IPS DF 4.7 (cell line): Measurements from ENCODE around the gene SH3TC1.

Source experiments
- DNase-seq: peaks from one replicate; pipeline ENCODE4 v3.0.0-alpha.2; 2013; ENCODE audit warnings: low spot score; ENCODE audit errors: extremely low read depth

Gene SH3TC1

DNA sequence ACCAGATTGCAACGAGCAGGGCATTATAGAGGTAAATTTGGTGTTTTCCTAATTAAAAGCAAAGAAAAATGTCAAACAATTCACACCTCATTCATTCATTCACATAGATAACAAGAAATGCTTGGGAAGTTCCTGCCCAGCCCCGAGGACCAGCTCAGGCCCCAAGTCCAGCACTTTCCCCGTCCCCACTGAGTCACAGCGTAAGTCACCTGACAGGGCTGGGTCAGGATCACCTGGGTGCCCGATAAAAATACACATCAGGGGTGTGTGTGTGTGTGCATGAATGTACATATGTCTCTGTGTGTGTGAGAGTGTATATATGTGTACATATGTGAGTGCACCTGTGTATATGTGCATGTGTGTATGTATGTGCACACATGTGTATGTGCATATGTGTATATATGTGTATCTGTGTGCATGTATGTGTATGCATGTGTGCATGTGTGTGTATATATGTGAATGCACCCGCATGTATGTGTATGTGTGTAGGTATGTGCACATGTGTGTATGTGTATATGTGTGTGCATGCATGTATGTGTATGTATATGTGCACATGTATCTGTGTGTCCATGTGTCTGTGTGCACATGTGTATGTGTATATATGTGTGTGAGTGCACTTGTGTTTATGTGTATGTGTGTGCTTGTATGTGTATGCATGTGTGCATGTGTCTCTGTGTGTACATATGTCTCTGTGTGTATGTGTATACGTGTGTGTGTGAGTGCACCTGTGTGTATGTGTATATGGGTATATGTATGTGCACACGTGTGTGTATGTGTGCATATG, 18.6 kb upstream of the SH3TC1 start:
- no peak for DNase-seq

DNA sequence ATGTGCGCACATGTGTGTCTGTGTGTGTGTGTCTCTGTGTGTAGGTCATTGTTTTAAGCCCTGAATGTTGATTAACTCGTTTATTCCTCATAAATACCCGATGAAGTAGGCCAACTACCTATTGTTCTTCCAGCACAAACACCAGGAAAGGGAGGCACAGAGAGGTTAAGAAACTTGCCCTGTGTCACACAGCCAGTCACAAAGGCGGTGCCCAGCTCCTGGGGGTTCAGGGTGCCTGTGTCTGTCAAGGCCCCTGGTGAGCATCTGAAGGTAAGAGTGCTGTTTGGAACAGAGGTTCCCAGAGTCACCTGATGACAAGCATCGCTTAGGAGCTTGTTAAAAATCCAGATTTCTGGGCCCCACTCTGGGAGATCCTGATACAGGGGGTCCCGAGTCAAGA, 18.0 kb upstream of the SH3TC1 start:
- DNase-seq, result no peak

DNA sequence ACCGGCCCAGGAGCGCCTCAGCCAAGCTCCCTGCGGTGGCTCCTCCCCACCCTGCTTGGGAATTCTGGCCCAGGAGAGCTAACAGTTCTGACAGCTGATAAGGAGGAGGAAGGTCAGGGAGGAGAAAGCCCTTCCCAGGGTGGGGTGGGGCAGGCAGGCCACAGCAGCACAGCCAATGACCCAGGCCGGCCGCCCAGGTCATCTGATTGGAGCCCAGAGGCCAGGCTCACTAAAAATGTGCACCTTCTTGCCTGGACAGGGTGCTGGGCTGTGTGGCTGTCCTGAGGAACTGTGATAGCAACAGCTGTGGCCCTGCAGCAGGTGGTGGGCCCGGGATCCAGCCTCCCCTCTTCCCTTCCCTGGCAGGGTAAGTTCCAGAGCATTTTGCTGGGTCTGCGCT, 17.2 kb upstream of the SH3TC1 start:
- no peak for DNase-seq

DNA sequence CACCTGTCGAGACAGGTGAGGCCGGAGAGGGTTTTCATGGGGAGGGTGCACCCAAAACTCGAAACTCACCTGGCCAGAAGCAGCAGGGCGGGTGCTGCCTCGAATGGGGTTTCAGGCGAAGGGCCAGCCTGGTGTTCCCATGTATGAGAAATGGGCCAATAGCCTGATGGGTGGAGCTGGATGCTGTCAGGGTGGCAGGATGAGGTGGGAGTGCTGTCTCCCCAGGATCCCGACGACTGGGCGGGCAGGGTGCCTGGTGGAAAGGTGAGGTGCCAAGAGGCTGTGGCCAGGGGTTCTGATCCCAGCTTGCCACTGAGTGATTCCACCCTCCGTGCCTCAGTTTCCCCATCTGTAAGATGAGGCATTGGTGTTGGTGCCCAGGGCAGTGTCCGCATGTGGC, 16.8 kb upstream of the SH3TC1 start:
- DNase-seq, result no peak

DNA sequence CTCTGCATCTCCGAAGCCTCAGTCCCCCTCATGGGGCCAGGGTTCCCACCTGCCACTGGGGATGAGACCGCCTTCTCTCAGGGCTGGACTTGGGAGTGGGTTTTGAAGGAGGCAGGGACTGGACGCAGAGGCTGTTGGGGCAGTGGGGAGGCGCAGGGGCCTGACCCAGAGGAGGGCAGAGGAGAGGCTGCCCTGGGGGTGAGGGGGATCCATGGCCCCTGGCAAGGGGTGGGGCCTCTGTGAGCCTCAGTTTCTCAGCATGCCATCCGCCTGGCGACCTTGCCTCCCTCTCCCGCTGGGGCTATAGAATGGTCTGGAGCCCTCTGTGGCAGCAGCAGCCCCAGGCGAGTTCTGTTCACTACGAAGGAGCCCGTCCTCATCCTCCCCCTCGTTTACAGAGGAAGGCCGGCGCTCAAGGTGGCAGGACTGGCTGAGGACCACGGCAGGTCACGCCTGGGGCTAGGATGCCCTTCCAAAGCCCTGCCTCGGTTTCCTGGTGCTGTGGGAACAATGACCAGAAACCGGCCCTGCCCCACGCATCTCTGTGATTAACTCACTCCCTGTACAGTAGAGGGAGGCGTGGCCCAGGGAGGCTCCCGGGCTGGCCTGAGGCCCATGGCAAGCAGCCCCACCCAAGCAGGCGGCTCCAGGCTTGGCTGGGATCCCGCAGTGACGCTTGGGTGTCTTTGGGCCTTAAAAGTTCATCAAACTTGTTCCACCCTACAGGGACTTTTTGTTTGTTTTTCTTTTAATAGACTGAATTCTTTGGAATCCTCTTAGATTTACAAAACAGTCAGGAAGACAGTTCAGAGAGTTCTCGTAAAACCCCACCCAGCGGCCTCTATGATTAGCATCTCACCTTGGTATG, 16.0 kb upstream of the SH3TC1 start:
- DNase-seq, result no peak

DNA sequence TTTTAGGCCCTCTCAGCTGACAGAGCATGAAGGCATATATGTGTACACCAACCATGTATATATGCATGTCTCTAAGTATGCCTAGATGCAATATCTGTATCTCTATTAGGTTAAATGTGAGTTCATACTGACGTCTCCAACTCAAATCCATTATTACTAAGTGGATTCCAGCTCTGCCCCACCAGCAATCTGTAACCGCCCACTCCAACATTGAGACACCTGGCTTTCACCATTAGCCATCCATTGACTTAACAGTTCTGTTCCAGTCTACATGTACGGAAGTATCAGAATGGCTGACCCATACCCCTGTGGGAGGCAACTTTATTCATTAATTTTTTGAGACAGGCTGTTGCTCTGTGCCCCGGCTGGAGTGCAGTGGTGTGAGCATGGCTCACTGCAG, 15.0 kb upstream of the SH3TC1 start:
- no peak for DNase-seq

DNA sequence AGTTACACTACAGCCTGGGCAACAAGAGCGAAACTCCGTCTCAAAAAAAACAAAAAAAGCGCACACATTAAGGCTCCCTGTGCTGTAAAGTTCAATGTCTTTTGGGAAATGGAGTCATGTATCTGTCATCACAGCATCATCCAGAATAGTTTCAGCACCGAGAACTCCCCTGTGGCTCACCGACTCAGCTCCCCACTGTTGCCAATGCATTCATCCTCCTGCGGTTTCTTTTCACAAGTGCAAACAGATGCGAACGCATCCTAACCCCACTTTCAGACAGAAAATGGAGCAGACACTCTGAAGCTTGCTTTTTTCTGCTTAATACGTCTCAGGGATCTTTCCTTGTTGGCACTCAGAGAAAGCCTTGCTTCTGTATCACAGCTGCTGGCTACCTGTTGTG, 13.8 kb upstream of the SH3TC1 start:
- no peak for DNase-seq

DNA sequence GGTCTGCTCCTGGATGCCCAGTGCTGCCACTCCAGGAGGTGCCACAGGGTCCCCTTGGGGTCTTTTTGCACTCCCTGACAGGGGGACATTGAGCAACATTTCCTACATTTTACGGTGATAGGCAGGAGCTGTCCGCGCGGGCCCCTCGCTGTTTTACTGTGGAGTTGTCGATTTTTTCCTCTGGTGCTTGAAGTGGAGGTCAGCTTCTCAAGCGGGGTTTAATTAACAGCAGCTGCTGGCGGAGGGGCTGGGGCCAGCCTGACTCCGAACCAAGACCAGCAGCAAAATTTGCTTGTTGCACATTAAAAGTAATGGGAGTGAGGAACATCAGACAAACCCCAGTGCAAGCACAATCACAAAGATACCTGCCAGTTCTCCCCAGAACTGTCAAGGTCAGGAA, 13.2 kb upstream of the SH3TC1 start:
- no peak for DNase-seq

DNA sequence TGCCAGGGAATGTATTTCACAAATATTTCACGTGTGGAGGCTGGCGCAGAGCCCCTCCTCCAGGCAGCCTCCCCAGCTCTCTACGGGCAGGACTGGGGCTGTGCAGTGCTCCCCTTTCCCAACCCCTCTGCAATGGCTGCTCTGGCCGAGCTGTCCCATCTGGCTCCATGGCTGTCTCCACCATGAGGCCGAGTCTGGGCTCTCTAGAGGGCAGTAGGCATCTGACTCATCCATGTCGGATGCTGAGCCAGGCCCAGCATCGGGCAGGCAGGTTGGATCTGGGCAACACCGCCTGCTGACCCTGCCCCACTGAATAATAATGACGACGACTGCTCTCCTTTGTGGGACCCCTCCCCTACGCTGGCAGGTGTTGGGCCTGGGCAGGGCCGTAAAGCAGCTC, 11.0 kb upstream of the SH3TC1 start:
- no peak for DNase-seq

DNA sequence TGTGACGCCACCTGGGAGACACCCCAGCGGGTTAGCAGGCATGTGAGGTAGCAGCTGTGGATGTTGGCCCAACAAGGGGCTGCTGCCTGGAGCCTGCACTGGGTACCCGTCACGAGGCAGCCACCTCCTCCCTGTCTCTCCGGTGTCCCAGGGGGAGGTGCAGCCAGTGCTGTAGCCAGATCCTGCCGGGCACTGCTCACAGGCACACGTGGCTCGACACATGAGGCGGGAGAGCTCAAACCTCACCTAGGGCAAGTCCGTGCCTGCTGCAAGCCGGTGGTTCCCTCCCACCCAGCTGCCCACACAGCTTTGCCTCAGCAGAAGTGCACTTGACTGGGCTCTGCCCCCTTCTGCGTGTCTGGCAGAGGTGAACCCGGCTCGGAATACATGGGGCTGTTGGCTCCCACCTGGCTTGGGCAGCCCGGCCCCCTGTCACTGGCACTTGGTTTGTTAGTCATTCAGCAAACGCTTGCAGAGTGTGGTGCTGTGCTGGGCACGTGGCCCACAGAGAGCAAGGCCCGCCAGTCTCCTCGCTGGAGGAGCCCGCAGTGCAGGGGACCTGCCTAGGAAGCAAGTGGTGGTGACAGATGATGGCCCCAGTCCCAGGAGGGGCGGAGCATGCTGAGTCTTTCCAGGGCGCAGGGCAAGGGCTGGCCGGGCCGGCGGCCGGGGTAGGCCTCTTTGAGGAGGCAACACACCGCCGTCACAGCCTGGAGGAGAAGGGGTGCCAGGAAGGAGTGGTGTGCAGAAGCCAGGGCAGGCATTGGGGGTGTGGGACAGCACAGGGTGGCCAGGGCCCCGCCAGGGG, 10.1 kb upstream of the SH3TC1 start:
- no peak for DNase-seq

DNA sequence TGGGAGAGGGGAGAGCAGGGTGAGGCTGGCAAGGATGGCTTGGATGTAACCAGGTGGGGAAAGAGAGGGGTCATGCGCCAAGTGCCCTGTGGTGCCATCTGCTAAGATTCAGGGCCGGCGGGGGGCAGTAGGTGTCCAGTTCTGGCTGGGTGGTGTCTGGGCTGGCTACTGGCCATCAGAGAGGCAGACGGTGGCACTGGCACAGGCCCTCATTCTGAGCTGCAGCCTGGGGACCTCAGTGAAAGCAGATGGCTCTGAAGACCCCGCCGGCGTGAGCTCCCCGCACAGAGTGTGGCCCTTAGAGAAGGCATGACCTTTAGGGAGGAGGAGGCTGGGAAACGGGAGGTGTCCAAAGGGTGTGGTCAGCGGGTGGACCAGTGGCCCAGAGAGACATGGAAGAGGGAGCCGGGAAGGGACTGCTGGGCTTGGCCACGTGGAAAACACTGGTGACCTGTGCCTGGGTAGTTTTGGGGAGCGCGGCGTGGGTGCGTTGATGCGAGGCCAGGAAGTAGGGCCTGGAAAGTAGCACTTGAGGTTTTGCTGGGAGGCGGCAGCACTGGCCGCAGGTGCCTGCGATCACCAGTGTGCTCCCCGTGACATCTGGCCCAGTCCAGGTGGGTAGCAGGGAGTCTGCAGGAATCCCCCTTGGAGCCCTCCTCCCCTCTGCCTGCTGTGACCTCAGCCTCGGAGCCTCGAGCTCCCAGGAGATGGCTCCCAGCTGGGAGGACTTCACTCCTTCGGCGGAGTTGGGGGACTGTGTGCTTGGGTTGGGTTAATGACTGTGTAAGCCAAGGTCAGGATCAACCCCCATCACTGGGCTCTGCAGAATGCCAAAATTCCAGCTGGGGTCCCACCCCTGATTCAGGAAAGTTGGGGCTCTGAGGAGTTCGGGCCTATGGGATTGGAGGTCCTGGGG, 9.3 kb upstream of the SH3TC1 start:
- no peak for DNase-seq

DNA sequence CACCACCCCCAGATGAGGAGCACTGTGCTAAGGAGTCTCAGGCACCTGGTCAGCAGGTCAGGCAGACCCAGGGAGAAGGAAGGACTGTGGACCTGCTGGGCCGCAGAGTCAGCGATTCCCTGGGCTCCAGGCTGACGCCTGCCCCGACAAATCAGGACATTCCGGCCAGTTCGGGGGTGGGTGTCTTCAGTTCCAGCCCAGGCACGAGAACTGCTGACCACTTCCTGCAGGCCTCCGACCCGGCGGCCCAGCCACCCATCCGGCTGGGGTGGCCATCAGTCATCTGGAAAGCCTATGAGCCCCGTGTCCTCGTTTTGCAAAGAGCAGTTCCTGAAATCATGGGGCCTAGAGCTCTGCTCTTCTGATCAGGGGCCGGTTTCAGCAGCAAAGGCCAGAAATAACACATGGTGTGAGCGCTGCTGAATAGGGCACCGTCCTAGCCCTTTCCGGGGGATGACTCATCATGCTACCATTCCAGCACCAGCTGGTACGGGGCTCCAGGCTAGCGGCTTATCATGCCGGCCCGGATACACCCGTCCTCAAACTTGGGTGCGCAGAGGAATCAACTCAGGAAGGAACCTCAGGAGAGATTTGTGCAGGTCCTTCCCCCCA, 7.8 kb upstream of the SH3TC1 start:
- no peak for DNase-seq

DNA sequence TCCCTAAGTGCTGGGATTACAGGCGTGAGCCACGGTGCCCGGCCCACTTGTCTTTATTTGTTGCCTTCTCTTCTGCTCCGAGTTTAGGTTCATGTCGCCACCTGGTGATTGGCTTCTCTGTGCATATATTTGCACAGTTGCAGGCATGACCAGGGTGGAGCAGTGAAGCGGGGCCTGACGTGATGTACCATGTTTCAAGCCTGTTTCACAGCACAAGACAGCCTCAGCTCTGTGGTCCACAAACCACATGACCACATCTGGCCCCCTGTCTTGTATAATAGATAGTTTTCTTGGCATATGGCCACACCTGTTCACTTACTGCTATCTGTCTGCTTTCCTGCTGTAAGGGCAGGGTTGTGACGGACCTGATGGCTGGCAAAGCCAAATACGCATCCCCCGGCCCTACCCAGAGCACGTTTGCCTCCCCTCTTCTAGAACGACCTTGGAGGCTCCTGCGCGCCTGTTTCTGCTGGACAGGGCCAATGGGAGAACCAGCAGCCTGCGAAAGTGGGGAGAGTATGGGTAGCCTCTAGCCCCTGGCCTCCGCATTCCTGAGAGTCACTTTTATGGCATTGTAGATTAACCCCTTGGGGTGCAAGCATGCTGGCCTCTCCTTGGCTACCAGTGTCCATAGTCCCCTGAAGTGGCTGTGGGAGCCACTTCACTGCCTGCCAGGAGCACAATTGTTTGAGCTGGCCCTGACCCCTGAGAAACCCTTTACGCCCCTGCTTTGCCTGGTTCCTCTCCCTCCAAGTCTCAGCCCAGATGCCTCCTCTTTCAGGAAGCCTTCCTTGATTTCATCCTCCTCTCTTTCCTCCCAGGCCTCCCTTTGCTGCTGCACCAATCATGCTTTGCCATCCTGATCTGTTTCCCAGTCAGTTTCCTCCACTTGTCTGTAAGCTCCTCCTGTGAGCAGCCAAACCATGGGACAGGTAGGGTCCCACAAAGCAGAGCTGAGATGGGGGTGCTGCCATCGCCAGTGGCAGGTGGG, 6.0 kb upstream of the SH3TC1 start:
- no peak for DNase-seq

DNA sequence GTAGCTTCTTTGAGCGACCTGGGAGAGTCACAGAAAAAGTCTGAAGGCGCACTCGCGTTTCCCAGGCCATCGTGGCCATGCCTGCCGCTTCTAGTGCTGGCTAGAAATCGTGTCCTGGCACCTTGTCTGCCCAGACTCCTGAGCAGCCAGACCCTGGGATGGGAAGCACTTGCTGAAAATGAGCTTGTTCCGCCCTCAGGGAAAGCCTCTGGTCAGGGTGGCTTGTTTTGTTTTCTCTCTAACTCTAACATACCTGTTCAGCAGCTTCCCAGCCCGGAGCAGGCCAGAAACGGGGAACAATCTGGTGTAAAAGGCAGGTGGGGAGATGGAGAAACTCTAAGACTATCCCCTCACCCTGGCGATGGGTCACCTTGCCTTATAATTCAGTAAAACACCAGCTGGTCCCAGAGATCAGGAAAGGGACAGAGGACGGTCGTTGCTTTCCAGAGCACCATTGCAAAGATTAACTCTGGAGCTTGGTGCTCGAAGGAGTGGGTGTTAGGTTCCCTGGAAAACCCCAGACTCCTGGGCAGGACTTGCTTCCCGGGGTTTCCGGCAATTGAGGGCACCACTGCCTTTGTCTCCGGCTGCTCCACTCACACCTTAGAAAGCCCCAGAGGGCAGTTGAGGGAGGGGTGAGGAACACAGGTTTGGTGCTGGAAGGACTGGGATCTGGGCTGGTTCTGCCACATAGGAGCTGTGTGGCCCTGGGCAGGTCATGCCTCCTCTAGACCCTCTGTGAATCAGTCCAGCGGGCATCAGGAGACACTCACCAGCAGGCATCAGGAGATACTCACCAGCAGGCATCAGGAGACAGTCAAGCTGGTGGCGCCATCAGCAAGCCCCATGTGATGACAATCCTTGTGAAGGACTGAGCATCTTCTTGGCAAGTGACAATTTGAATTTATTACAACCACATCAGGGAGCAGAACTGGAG, 4.5 kb upstream of the SH3TC1 start:
- DNase-seq, result no peak

DNA sequence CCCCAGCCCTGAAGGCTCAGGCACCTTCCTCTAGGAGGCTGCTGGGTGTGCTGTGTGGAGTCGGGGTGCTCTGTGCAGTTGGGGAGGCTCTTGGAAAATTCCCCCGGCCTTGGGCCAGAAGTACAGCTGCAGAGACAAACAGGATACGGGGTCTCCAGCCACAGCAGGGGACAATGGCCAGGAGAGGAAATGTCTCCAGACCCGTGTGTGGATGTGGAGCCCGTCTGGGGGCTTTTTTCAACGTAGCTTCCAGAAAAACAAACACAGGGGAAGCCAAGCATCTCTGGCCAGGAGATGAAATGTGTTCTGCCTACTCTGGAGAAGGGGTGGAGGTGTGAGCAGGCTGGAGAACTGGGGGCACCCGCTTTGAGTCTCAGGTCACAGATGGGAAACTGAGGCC, 3.7 kb upstream of the SH3TC1 start:
- no peak for DNase-seq

DNA sequence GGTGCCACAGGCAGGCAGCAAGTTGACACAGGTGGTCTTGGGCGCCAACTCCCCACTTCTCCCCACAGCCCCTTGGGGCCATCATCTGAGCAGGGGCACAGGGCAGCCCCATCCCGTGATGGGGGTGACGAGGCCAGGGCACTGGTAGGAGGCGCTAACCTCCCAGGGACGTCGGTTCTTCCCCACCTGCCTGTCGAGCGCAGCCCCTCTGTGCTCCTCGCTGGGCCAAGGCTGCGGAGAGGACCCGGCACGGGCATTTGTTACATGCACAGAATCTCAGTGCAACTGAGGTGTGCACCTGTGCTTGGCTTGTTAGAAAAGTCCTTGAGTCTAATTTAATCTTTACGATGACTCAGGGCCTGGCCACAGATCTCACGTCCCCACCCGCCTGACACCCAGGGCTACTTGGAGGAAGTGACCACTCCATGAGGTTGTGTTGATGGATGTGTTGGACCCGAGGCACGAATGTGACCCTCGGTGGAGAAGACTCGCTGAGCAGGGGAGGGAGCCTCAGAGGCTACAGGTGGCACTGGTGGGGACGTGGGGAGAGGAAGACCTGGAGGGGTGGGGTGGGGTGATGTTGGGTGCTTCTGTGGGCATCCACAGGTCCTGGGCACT, 3.1 kb upstream of the SH3TC1 start:
- DNase-seq, result no peak

DNA sequence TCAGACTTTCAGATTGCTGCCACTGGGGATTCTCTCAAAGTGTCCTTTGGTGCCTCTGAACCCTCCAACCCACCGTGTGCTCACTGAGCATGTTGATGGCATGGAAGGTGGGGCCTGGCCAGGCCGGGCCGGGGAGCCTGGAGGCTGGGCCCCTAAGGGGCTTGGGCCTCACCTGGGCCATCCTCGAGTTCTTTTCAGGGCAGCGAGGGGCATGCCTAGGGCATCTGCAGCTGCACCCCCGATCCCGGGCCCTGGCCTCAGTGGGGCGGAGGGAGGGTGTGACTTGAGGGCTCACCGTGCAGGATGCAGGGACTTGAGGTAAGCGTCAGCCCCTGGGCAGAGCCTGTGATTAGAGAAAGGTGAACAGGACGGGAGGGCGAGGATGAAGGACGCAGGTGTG, 1.6 kb upstream of the SH3TC1 start:
- no peak for DNase-seq
